ENCODE measurements around the gene EIF2A.
A peak's percentile ranks its signal among the peaks of the same experiment; 100 is the strongest.

The EIF2A gene

GRCh38 chr3:150581174-150581573 is 34.6 kb downstream of the EIF2A start:
- Histone ChIP-seq H2BK120ac (ENCODE audit: low read depth, low read length) (no peak overlapping the region), H3K4ac (ENCODE audit: low read depth in 1 of 2, low read length in 2 of 2) (no peak overlapping the region)

GRCh38 chr3:150582620-150583019 is 36.0 kb downstream of the EIF2A start:
- H3K23ac ChIP-seq (ENCODE audit: low read length in 2 of 2), result no peak overlapping the region
- no peak overlapping the region for H3K27ac ChIP-seq (ENCODE audit: low read length, poor library complexity, severe bottlenecking)
- H3K27me3 ChIP-seq (ENCODE audit: control insufficient read depth in 1 of 2, insufficient read depth in 1 of 2, low read length in 2 of 2), result no peaks in the 10 kb centered on the region
- H3K9ac ChIP-seq (ENCODE audit: low read length), result no peak overlapping the region
- H3K4me3 ChIP-seq (ENCODE audit: insufficient read depth in 1 of 2, low read depth in 1 of 2, low read length in 2 of 2), result no peak overlapping the region
- no peaks in the 10 kb centered on the region for H3K4me1 ChIP-seq (ENCODE audit: control insufficient read depth, insufficient read depth, low read depth, low read length)
- H3K36me3 ChIP-seq (ENCODE audit: control insufficient read depth in 1 of 2, insufficient read depth in 2 of 2, low read depth in 1 of 2, low read length in 2 of 2), result peaks cover 8 to 63% of the 10 kb centered on the region in 2 experiments
- H2BK5ac ChIP-seq (ENCODE audit: low read depth, low read length, poor library complexity, severe bottlenecking), result no peak overlapping the region
- no peak overlapping the region for H4K8ac ChIP-seq (ENCODE audit: low read length)
- peaks cover 9% of the 10 kb centered on the region for H3K79me1 ChIP-seq (replicated peaks; ENCODE audit: low read length, poor library complexity, severe bottlenecking)
- H3K18ac ChIP-seq (ENCODE audit: low read depth in 1 of 2, low read length in 2 of 2), result no peak overlapping the region
- H2AFZ ChIP-seq (ENCODE audit: low read depth, low read length), result no peak overlapping the region
- no peak overlapping the region for H2BK12ac ChIP-seq (ENCODE audit: low read length in 2 of 2)
- H3K4ac ChIP-seq (ENCODE audit: low read depth in 1 of 2, low read length in 2 of 2), result no peak overlapping the region
- 100% methylated on average over 2 of the region's 2 CpGs for WGBS
- no peak for DNase-seq
- no peak overlapping the region for H3K4me2 ChIP-seq (ENCODE audit: low read length, poor library complexity, severe bottlenecking)
- H2AK5ac ChIP-seq (ENCODE audit: low read length, severe bottlenecking), result no peak overlapping the region
- no peak overlapping the region for H2BK120ac ChIP-seq (ENCODE audit: low read depth, low read length)
- H4K91ac ChIP-seq (ENCODE audit: low read length), result no peak overlapping the region
- H3K9me3 ChIP-seq (ENCODE audit: control insufficient read depth, low read length), result no peaks in the 10 kb centered on the region
- no peak overlapping the region for H3K14ac ChIP-seq (ENCODE audit: low read length in 2 of 2)
- H2BK15ac ChIP-seq (ENCODE audit: low read depth, poor library complexity, severe bottlenecking), result no peak overlapping the region

More at GRCh38 chr3:150581174-150581573, 34.6 kb downstream of the EIF2A start:
- Histone ChIP-seq H3K79me1 (replicated peaks; ENCODE audit: low read length, poor library complexity, severe bottlenecking) (peaks cover 12% of the 10 kb centered on the region), H3K27me3 (ENCODE audit: control insufficient read depth in 1 of 2, insufficient read depth in 1 of 2, low read length in 2 of 2) (no peaks in the 10 kb centered on the region), H4K91ac (ENCODE audit: low read length) (no peak overlapping the region), H3K18ac (ENCODE audit: low read depth in 1 of 2, low read length in 2 of 2) (no peak overlapping the region), H2AFZ (ENCODE audit: low read depth, low read length) (no peak overlapping the region), H4K8ac (ENCODE audit: low read length) (no peak overlapping the region), H2BK12ac (ENCODE audit: low read length in 2 of 2) (no peak overlapping the region), H3K9ac (ENCODE audit: low read length) (no peak overlapping the region), H2BK5ac (ENCODE audit: low read depth, low read length, poor library complexity, severe bottlenecking) (no peak overlapping the region), H3K9me3 (ENCODE audit: control insufficient read depth, low read length) (no peaks in the 10 kb centered on the region), H2BK15ac (ENCODE audit: low read depth, poor library complexity, severe bottlenecking) (no peak overlapping the region), H3K36me3 (ENCODE audit: control insufficient read depth in 1 of 2, insufficient read depth in 2 of 2, low read depth in 1 of 2, low read length in 2 of 2) (peaks cover 9 to 77% of the 10 kb centered on the region in 2 experiments), H3K14ac (ENCODE audit: low read length in 2 of 2) (no peak overlapping the region), H3K23ac (ENCODE audit: low read length in 2 of 2) (no peak overlapping the region), H3K4me2 (ENCODE audit: low read length, poor library complexity, severe bottlenecking) (no peak overlapping the region), H3K4me3 (ENCODE audit: insufficient read depth in 1 of 2, low read depth in 1 of 2, low read length in 2 of 2) (no peak overlapping the region), H2AK5ac (ENCODE audit: low read length, severe bottlenecking) (no peak overlapping the region), H3K4me1 (ENCODE audit: control insufficient read depth, insufficient read depth, low read depth, low read length) (no peaks in the 10 kb centered on the region), H3K27ac (ENCODE audit: low read length, poor library complexity, severe bottlenecking) (no peak overlapping the region)
- no peak for DNase-seq

GRCh38 chr3:150583028-150583427 is 36.4 kb downstream of the EIF2A start:
- Histone ChIP-seq H2BK120ac (ENCODE audit: low read depth, low read length) (no peak overlapping the region), H2BK12ac (ENCODE audit: low read length in 2 of 2) (no peak overlapping the region), H3K36me3 (ENCODE audit: control insufficient read depth in 1 of 2, insufficient read depth in 2 of 2, low read depth in 1 of 2, low read length in 2 of 2) (peaks cover 8 to 60% of the 10 kb centered on the region in 2 experiments), H3K4ac (ENCODE audit: low read depth in 1 of 2, low read length in 2 of 2) (no peak overlapping the region), H2AK5ac (ENCODE audit: low read length, severe bottlenecking) (no peak overlapping the region), H3K18ac (ENCODE audit: low read depth in 1 of 2, low read length in 2 of 2) (no peak overlapping the region), H2AFZ (ENCODE audit: low read depth, low read length) (no peak overlapping the region), H3K14ac (ENCODE audit: low read length in 2 of 2) (no peak overlapping the region), H3K4me1 (ENCODE audit: control insufficient read depth, insufficient read depth, low read depth, low read length) (no peaks in the 10 kb centered on the region), H4K91ac (ENCODE audit: low read length) (no peak overlapping the region), H2BK5ac (ENCODE audit: low read depth, low read length, poor library complexity, severe bottlenecking) (no peak overlapping the region), H3K4me2 (ENCODE audit: low read length, poor library complexity, severe bottlenecking) (no peak overlapping the region), H3K27me3 (ENCODE audit: control insufficient read depth in 1 of 2, insufficient read depth in 1 of 2, low read length in 2 of 2) (no peaks in the 10 kb centered on the region), H3K9me3 (ENCODE audit: control insufficient read depth, low read length) (no peaks in the 10 kb centered on the region), H3K27ac (ENCODE audit: low read length, poor library complexity, severe bottlenecking) (no peak overlapping the region), H3K79me1 (replicated peaks; ENCODE audit: low read length, poor library complexity, severe bottlenecking) (peaks cover 9% of the 10 kb centered on the region), H2BK15ac (ENCODE audit: low read depth, poor library complexity, severe bottlenecking) (no peak overlapping the region), H3K9ac (ENCODE audit: low read length) (no peak overlapping the region), H3K4me3 (ENCODE audit: insufficient read depth in 1 of 2, low read depth in 1 of 2, low read length in 2 of 2) (no peak overlapping the region), H4K8ac (ENCODE audit: low read length) (no peak overlapping the region), H3K23ac (ENCODE audit: low read length in 2 of 2) (no peak overlapping the region)
- DNase-seq, result no peak
- WGBS, result 91% methylated on average over 1 of the region's 1 CpG

GRCh38 chr3:150588027-150588830 is 41.6 kb downstream of the EIF2A start:
- Histone ChIP-seq H3K27ac (ENCODE audit: low read length, poor library complexity, severe bottlenecking) (no peak overlapping the region), H3K4me2 (ENCODE audit: low read length, poor library complexity, severe bottlenecking) (no peak overlapping the region), H2AK5ac (ENCODE audit: low read length, severe bottlenecking) (no peak overlapping the region), H4K8ac (ENCODE audit: low read length) (peak overlapping the region; percentile 23), H2BK15ac (ENCODE audit: low read depth, poor library complexity, severe bottlenecking) (no peak overlapping the region), H3K4me1 (ENCODE audit: control insufficient read depth, insufficient read depth, low read depth, low read length) (no peaks in the 10 kb centered on the region), H3K23ac (ENCODE audit: low read length in 2 of 2) (no peak overlapping the region), H3K4ac (ENCODE audit: low read depth in 1 of 2, low read length in 2 of 2) (no peak overlapping the region), H3K4me3 (ENCODE audit: insufficient read depth in 1 of 2, low read depth in 1 of 2, low read length in 2 of 2) (no peak overlapping the region), H2BK5ac (ENCODE audit: low read depth, low read length, poor library complexity, severe bottlenecking) (no peak overlapping the region), H3K27me3 (ENCODE audit: control insufficient read depth in 1 of 2, insufficient read depth in 1 of 2, low read length in 2 of 2) (no peaks in the 10 kb centered on the region), H3K18ac (ENCODE audit: low read depth in 1 of 2, low read length in 2 of 2) (no peak overlapping the region), H4K91ac (ENCODE audit: low read length) (no peak overlapping the region), H2BK120ac (ENCODE audit: low read depth, low read length) (no peak overlapping the region), H3K14ac (ENCODE audit: low read length in 2 of 2) (no peak overlapping the region), H3K79me1 (replicated peaks; ENCODE audit: low read length, poor library complexity, severe bottlenecking) (peaks cover 5% of the 10 kb centered on the region), H3K36me3 (ENCODE audit: control insufficient read depth in 1 of 2, insufficient read depth in 2 of 2, low read depth in 1 of 2, low read length in 2 of 2) (peaks cover 9 to 25% of the 10 kb centered on the region in 2 experiments), H3K9ac (ENCODE audit: low read length) (no peak overlapping the region), H3K9me3 (ENCODE audit: control insufficient read depth, low read length) (no peaks in the 10 kb centered on the region), H2BK12ac (ENCODE audit: low read length in 2 of 2) (no peak overlapping the region), H2AFZ (ENCODE audit: low read depth, low read length) (no peak overlapping the region)
- WGBS, result 74% methylated on average over 9 of the region's 9 CpGs
- DNase-seq, result no peak
